Activated CD4-positive, alpha-beta T cell treated with anti-CD3 and anti-CD28 coated beads for 36 hours (primary cell): Measurements from ENCODE around the gene TMPRSS13. TPM values are rescaled to one million over a fixed set of nuclear protein-coding genes. Genes with fewer than 3 reads are reported as not detected.

Experiments
- ATAC-seq: fragments of 200-7000 bp; cut with Tn5 transposase; one replicate; pipeline ENCODE4 v1.10.0; 2021; ENCODE audit warnings: mild to moderate bottlenecking, moderate library complexity
- CTCF ChIA-PET: fragments of 350-600 bp; sonication (Branson Sonifier 250); formaldehyde crosslinking; loops from one replicate; lab custom pipeline; 2021; ENCODE audit warnings: antibody characterized with exemption; lab: Charles Lee
- POLR2A ChIA-PET: fragments of 350-600 bp; sonication (Branson Sonifier 250); formaldehyde crosslinking; loops from one replicate; lab custom pipeline; 2021; ENCODE audit warnings: antibody characterized with exemption, inconsistent platforms; lab: Charles Lee
- DNase-seq: peaks from one replicate; pipeline ENCODE4 v3.0.0-alpha.2; 2020
- H3K27ac Mint-ChIP-seq: one replicate; pipeline ENCODE4 v1.8.0; 2021; ENCODE audit warnings: mixed read lengths
- H3K27me3 Mint-ChIP-seq: one replicate; pipeline ENCODE4 v1.8.0; 2021; ENCODE audit warnings: mixed read lengths
- H3K36me3 Mint-ChIP-seq: one replicate; pipeline ENCODE4 v1.8.0; 2021; ENCODE audit warnings: low read depth, mixed read lengths
- H3K4me1 Mint-ChIP-seq: one replicate; pipeline ENCODE4 v1.8.0; 2021; ENCODE audit warnings: mixed read lengths
- H3K4me3 Mint-ChIP-seq: one replicate; pipeline ENCODE4 v1.8.0; 2021; ENCODE audit warnings: mild to moderate bottlenecking, moderate library complexity, mixed read lengths
- H3K9me3 Mint-ChIP-seq: one replicate; pipeline ENCODE4 v1.8.0; 2021; ENCODE audit warnings: low read depth, mixed read lengths
- intact Hi-C, 2 experiments: fragments of 100-400 bp; cut with DNase I in 1 of 2; cut with micrococcal nuclease in 1 of 2; formaldehyde crosslinking; loops; one replicate each; pipeline versions ENCODE4 v1.14.2 to v1.15.1; 2022 to 2024; cut with DNase I, micrococcal nuclease
- total RNA-seq, 2 experiments: library from RNA; stranded (reverse); gene quantifications; one replicate each; pipeline ENCODE4 v1.2.3, GENCODE V29; 2021

Gene TMPRSS13
- total RNA-seq, 2 experiments from 2014 or later, result 1.7 TPM

GRCh38 chr11:117891362-117891761, 37.8 kb downstream of the TMPRSS13 start:
- Mint-ChIP-seq H3K4me1 (no peaks in the 10 kb centered on the region), H3K27ac (no peak overlapping the region), H3K27me3 (peaks cover 2% of the 10 kb centered on the region), H3K4me3 (no peak overlapping the region), H3K9me3 (peaks cover 12% of the 10 kb centered on the region), H3K36me3 (no peaks in the 10 kb centered on the region)
- DNase-seq (no peak), ATAC-seq (no peak)
- ChIA-PET CTCF (interaction anchor here (0.7 to 1.6 kb wide), 6 partner anchors 9 to 56 kb away, joined by 3 to 7 read pairs (median 4); no protein-coding TSS in a partner anchor), POLR2A (no interaction called here)
- intact Hi-C loops, result no loop called here

GRCh38 chr11:117888139-117888566, 41.0 kb downstream of the TMPRSS13 start:
- ChIA-PET CTCF (interaction anchor here (1.0 to 1.6 kb wide), 2 partner anchors 10 to 42 kb away, joined by 3 to 4 read pairs; no protein-coding TSS in a partner anchor), POLR2A (no interaction called here)
- Mint-ChIP-seq H3K36me3 (no peaks in the 10 kb centered on the region), H3K9me3 (peaks cover 12% of the 10 kb centered on the region), H3K27ac (no peak overlapping the region), H3K4me1 (peaks cover 2% of the 10 kb centered on the region), H3K4me3 (no peak overlapping the region), H3K27me3 (peaks cover 2% of the 10 kb centered on the region)
- ATAC-seq (no peak), DNase-seq (no peak)
- intact Hi-C loops, result no loop called here

- Mint-ChIP-seq H3K36me3 (no peaks in the 10 kb centered on the region), H3K4me1 (peaks cover 2% of the 10 kb centered on the region), H3K9me3 (peaks cover 10% of the 10 kb centered on the region), H3K27ac (no peak overlapping the region), H3K4me3 (no peak overlapping the region), H3K27me3 (no peaks in the 10 kb centered on the region)
- ChIA-PET CTCF (interaction anchor here (1.6 kb wide), 1 partner anchor 10 kb away, joined by 3 read pairs; no protein-coding TSS in a partner anchor), POLR2A (no interaction called here)
- no peak for DNase-seq
- intact Hi-C loops, result no loop called here
- ATAC-seq, result no peak
These were observed 41.6 kb downstream of the TMPRSS13 start for GRCh38 chr11:117887431-117888138.

GRCh38 chr11:117885777-117886176, 43.4 kb downstream of the TMPRSS13 start:
- Mint-ChIP-seq H3K4me3 (no peak overlapping the region), H3K27ac (no peak overlapping the region), H3K27me3 (no peaks in the 10 kb centered on the region), H3K9me3 (peaks cover 4% of the 10 kb centered on the region), H3K4me1 (peaks cover 2% of the 10 kb centered on the region), H3K36me3 (no peaks in the 10 kb centered on the region)
- ChIA-PET CTCF (no interaction called here), POLR2A (no interaction called here)
- intact Hi-C loops, result no loop called here
- ATAC-seq, result no peak
- DNase-seq, result no peak

- Mint-ChIP-seq H3K9me3 (peaks cover 3% of the 10 kb centered on the region), H3K4me1 (peaks cover 2% of the 10 kb centered on the region), H3K4me3 (no peak overlapping the region), H3K27me3 (no peaks in the 10 kb centered on the region), H3K36me3 (no peaks in the 10 kb centered on the region), H3K27ac (no peak overlapping the region)
- POLR2A ChIA-PET, result interaction anchor here (0.6 kb wide), 1 partner anchor 239 kb away, joined by 4 read pairs; no protein-coding TSS in a partner anchor
- CTCF ChIA-PET, result interaction anchor here (0.7 to 1.1 kb wide), 3 partner anchors 29 to 62 kb away, joined by 3 to 5 read pairs (median 3); no protein-coding TSS in a partner anchor
- intact Hi-C loops, result no loop called here
- ATAC-seq (peak; percentile 88), DNase-seq (peak; percentile 43)
These were observed 44.2 kb downstream of the TMPRSS13 start for GRCh38 chr11:117884994-117885393.

- POLR2A ChIA-PET, result interaction anchor here (0.8 kb wide), 1 partner anchor 66 kb away, joined by 5 read pairs; no protein-coding TSS in a partner anchor
- intact Hi-C loops, result no loop called here
- Mint-ChIP-seq H3K27me3 (peaks cover 11% of the 10 kb centered on the region), H3K9me3 (no peaks in the 10 kb centered on the region), H3K4me3 (no peak overlapping the region), H3K4me1 (peaks cover 2% of the 10 kb centered on the region), H3K36me3 (no peaks in the 10 kb centered on the region), H3K27ac (no peak overlapping the region)
- DNase-seq (no peak), ATAC-seq (no peak)
- CTCF ChIA-PET, result interaction anchor here (1.8 kb wide), 1 partner anchor 39 kb away, joined by 4 read pairs; no protein-coding TSS in a partner anchor
These were observed 46.1 kb downstream of the TMPRSS13 start for GRCh38 chr11:117883063-117883462.

GRCh38 chr11:117882311-117882905, 46.8 kb downstream of the TMPRSS13 start:
- Mint-ChIP-seq H3K27ac (no peak overlapping the region), H3K9me3 (no peaks in the 10 kb centered on the region), H3K4me3 (no peak overlapping the region), H3K4me1 (peaks cover 2% of the 10 kb centered on the region), H3K36me3 (no peaks in the 10 kb centered on the region), H3K27me3 (peaks cover 15% of the 10 kb centered on the region)
- ChIA-PET CTCF (interaction anchor here (1.8 kb wide), 1 partner anchor 39 kb away, joined by 4 read pairs; no protein-coding TSS in a partner anchor), POLR2A (interaction anchor here (0.8 kb wide), 1 partner anchor 65 kb away, joined by 5 read pairs; no protein-coding TSS in a partner anchor)
- intact Hi-C loops, result no loop called here
- no peak for ATAC-seq
- no peak for DNase-seq

GRCh38 chr11:117881217-117881616, 48.0 kb downstream of the TMPRSS13 start:
- intact Hi-C loops, result no loop called here
- H3K27me3 Mint-ChIP-seq, result peaks cover 23% of the 10 kb centered on the region

GRCh38 chr11:117879516-117880480, 49.4 kb downstream of the TMPRSS13 start:
- CTCF ChIA-PET, result interaction anchor here (0.9 to 1.5 kb wide), 3 partner anchors 21 to 173 kb away, joined by 3 to 5 read pairs (median 3); no protein-coding TSS in a partner anchor
- POLR2A ChIA-PET, result no interaction called here
- intact Hi-C loops, result no loop called here

More at GRCh38 chr11:117881217-117881616, 48.0 kb downstream of the TMPRSS13 start:
- H3K4me3 Mint-ChIP-seq, result no peak overlapping the region
- no peaks in the 10 kb centered on the region for H3K9me3 Mint-ChIP-seq
- ChIA-PET CTCF (interaction anchor here (0.5 kb wide), 1 partner anchor 9 kb away, joined by 4 read pairs; no protein-coding TSS in a partner anchor), POLR2A (no interaction called here)
- no peaks in the 10 kb centered on the region for H3K36me3 Mint-ChIP-seq
- peaks cover 6% of the 10 kb centered on the region for H3K4me1 Mint-ChIP-seq
- DNase-seq, result no peak
- no peak overlapping the region for H3K27ac Mint-ChIP-seq
- no peak for ATAC-seq

GRCh38 chr11:117878939-117879475, 50.2 kb downstream of the TMPRSS13 start:
- Mint-ChIP-seq H3K4me1 (peaks cover 19% of the 10 kb centered on the region), H3K36me3 (no peaks in the 10 kb centered on the region), H3K4me3 (no peak overlapping the region), H3K27ac (no peak overlapping the region), H3K9me3 (no peaks in the 10 kb centered on the region), H3K27me3 (peaks cover 42% of the 10 kb centered on the region)
- DNase-seq (no peak), ATAC-seq (no peak)
- POLR2A ChIA-PET, result no interaction called here
- intact Hi-C loops, result no loop called here
- CTCF ChIA-PET, result interaction anchor here (0.8 to 1.5 kb wide), 5 partner anchors 22 to 174 kb away, joined by 3 to 7 read pairs (median 4); no protein-coding TSS in a partner anchor

More at GRCh38 chr11:117879516-117880480, 49.4 kb downstream of the TMPRSS13 start:
- H3K4me3 Mint-ChIP-seq, result no peak overlapping the region
- H3K4me1 Mint-ChIP-seq, result peaks cover 17% of the 10 kb centered on the region
- DNase-seq, result no peak
- H3K36me3 Mint-ChIP-seq, result no peaks in the 10 kb centered on the region
- H3K9me3 Mint-ChIP-seq, result no peaks in the 10 kb centered on the region
- peaks cover 37% of the 10 kb centered on the region for H3K27me3 Mint-ChIP-seq
- H3K27ac Mint-ChIP-seq, result no peak overlapping the region
- ATAC-seq, result no peak
